HCT116 (cell line): Measurements from ENCODE around the gene GFAP.

Experiments
- CTCF ChIP-seq, 3 experiments: fragments of 200-600 bp in 1 of 3; sonication (generic) in 1 of 3; IDR thresholded peaks in 2 of 3; conservative IDR thresholded peaks in 1 of 3; 2 replicates each; pipeline ENCODE4 v1.5.1; 2012 to 2017; ENCODE audit warnings: low read depth in 2 of 3, low read length in 2 of 3, antibody characterized with exemption in 1 of 3, borderline replicate concordance in 1 of 3, control low read depth in 1 of 3, mild to moderate bottlenecking in 1 of 3, mixed read lengths in 1 of 3, mixed run types in 1 of 3, moderate library complexity in 1 of 3; ENCODE audit not compliant: insufficient read depth in 1 of 3
- POLR2A ChIP-seq: IDR thresholded peaks from 2 replicates; pipeline ENCODE4 v1.7.0; 2011; ENCODE audit warnings: borderline replicate concordance; ENCODE audit not compliant: insufficient read depth, insufficient read length; ENCODE audit errors: extremely low read depth
- ZFX ChIP-seq: fragments of 450-650 bp; IDR thresholded peaks from 2 replicates; pipeline ENCODE4 v1.6.1; 2017

- TF ChIP-seq ZFX (peak; percentile 92), CTCF (IDR thresholded peaks at IDR 0.05 in 2 of 3, conservative IDR thresholded peaks at IDR 0.05 in 1 of 3; ENCODE audit: borderline replicate concordance in 1 of 3, insufficient read depth in 1 of 3, low read depth in 2 of 3, low read length in 2 of 3) (no peak), POLR2A (peak; percentile 94)
Measured at GRCh38 chr17:44947461-44948314, 32.4 kb upstream of the GFAP start, which contains the start of gene KIF18B.
